SKM-1 treated with dmso at 0.1 percent for 144 hours (cell line): ENCODE data around the gene MFF.

Experiments
- DNase-seq: peaks from one replicate; lab custom pipeline; 2025; ENCODE audit not compliant: unreplicated experiment; lab: John Stamatoyannopoulos, UW

MFF gene

DNA sequence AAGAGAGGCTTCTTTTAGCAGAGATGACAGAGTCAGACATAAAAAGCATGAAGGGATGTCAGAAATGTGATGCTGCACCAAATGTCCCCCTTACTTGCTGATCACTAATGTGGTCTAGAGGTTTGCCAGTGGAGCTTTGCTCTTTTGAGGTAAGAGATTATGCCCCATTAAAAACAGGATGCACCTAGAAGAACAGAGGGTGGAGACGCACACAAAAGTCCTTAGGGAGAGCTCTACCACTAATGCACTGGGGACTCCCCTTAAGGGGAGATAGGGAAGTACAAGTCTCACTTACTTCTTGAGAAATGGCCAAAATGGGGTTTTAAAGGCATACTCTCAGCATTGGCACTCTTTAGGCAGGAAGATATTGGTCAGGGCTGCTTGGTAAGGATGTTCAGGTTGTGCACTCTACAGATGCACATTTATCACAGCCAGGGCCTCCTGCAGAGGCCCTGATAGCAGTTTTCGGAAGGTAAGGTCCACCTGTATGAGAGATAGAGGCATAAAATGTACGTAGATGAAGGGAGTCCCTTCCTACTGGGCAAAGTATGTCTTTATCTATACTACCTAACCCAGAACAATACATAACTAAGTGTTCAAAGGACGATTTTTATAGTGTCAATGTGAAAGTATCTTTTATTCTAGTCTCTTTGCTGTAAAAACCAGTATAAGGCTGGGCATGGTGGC lies 79.7 kb downstream of the MFF start:
- peak; percentile 20 for DNase-seq

DNA sequence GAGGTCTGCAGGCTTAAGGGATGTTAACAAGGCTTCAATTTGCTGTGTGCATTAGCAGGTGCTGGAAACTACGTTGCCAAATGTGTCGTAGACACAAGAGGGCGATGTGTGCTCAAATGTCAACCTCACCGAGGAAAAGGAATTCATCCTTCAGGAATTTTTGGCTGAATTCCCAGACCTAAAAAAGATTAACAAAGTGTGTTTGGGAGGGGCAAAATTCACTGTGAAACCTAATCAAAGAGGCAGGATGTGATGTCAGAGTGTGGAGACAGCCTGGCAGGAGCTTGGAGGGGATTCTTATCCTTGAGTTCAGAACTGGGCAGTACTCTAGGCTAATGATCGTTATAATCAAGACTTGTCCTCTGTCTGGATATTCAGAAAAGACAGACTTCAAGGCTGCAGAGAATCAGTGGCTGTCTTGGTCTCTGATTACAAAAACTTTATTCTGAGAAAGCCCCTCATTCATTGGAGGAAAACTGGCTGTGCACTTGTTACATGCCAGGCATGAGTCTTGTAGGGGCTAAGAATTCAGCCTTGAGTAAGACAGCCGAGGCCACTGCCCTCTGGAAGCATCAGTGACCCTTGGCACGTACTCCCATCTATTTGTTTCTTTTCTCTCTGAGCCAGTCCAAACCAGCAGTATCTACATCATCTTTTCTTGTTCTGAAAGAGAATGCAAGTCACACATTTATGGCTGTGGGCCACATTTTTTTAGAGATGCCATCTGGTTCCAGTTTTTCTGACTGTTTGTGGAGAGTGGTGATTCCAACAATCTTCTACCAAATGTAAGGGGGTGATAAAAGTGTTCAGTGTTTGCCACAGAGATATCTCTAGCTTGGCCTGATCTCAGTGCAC lies 81.4 kb downstream of the MFF start:
- DNase-seq: peak; percentile 16
